Transverse colon (tissue), 4 donors: ENCODE results near the gene KRI1. TPM values are rescaled to one million over a fixed set of nuclear protein-coding genes. Genes with fewer than 3 reads are reported as not detected.

Experiments used
- DNase-seq: peaks from one replicate; pipeline ENCODE4 v3.0.0-alpha.2; 2019
- H3K27ac ChIP-seq, 4 donors: fragments of 200-600 bp; sonication (generic); 2 replicates each; pipeline ENCODE4 v1.5.1; 2016 to 2018; ENCODE audit warnings: inconsistent platforms in 4 of 4
- H3K27me3 ChIP-seq: fragments of 200-600 bp; sonication (generic); 2 replicates; pipeline ENCODE4 v1.5.1; 2017; ENCODE audit warnings: inconsistent platforms
- H3K36me3 ChIP-seq, 4 donors: fragments of 200-600 bp; sonication (generic); 2 replicates each; pipeline ENCODE4 v1.5.1; 2017 to 2019; ENCODE audit warnings: inconsistent platforms in 4 of 4
- H3K4me1 ChIP-seq, 4 donors: fragments of 200-600 bp; sonication (generic); 2 replicates each; pipeline ENCODE4 v1.5.1; 2017 to 2020; ENCODE audit warnings: inconsistent platforms in 4 of 4
- H3K4me3 ChIP-seq, 4 donors: fragments of 200-600 bp; sonication (generic); 1 replicate in 1 of 4; 2 replicates in 3 of 4; pipeline versions ENCODE4 v1.5.1 to v1.6.1; 2017 to 2019; ENCODE audit warnings: inconsistent platforms in 4 of 4
- H3K9me3 ChIP-seq, 2 donors: fragments of 200-600 bp; sonication (generic); 2 replicates each; pipeline ENCODE4 v1.5.1; 2017 to 2019; ENCODE audit warnings: inconsistent platforms in 2 of 2
- EP300 ChIP-seq: sonication (generic); formaldehyde crosslinking; IDR thresholded peaks from one replicate; pipeline ENCODE4 v1.6.1; 2017; ENCODE audit warnings: antibody characterized with exemption, low read depth
- POLR2A ChIP-seq: fragments of 450-650 bp; IDR thresholded peaks from one replicate; pipeline ENCODE4 v1.6.1; 2016; ENCODE audit warnings: antibody characterized with exemption, mild to moderate bottlenecking, moderate library complexity
- POLR2AphosphoS5 ChIP-seq, 3 donors: sonication (generic); formaldehyde crosslinking; IDR thresholded peaks; one replicate each; pipeline ENCODE4 v1.6.1; 2016; ENCODE audit warnings: antibody characterized with exemption in 3 of 3
- WGBS, 2 donors: methylation state at CpG; one replicate each; pipeline ENCODE4 v1.1.5; 2018; ENCODE audit warnings: low coverage in 1 of 2; 5-methylcytosine and 5-hydroxymethylcytosine counted together
- in situ Hi-C, 4 donors: fragments of 200-750 bp; cut with MboI; loops; one replicate each; pipeline versions ENCODE4 v1.15.0 to v1.15.1; 2017; ENCODE audit warnings: low sequenced_read_pairs in 3 of 4, low pct_ligation_motif_present in 1 of 4, low pct_unique_long_range_greater_than_20kb in 1 of 4
- intact Hi-C: fragments of 100-400 bp; cut with DNase I; formaldehyde crosslinking; loops from one replicate; pipeline ENCODE4 v1.15.1; 2023; ENCODE audit warnings: low total_unique reads
- total RNA-seq, 4 donors: library from RNA; depleted of rRNA; stranded (reverse); fragments of >200 nt; gene quantifications; one replicate each; pipeline ENCODE4 v1.1.0, GENCODE V29; 2016
- TF ChIP-seq, protein P1 (sequence below), 5 experiments: fragments of 200-600 bp in 3 of 5; fragments of 450-650 bp in 2 of 5; sonication (generic) in 3 of 5; IDR thresholded peaks; 1 replicate in 2 of 5; 2 replicates in 3 of 5; pipeline ENCODE4 v1.5.1; 2016 to 2017; ENCODE audit warnings: antibody characterized with exemption in 5 of 5, inconsistent platforms in 3 of 5, mild to moderate bottlenecking in 2 of 5, moderate library complexity in 1 of 5

The KRI1 gene
- total RNA-seq, 4 donors from 2014 or later = 12.7 to 53.1 (median 27.9) TPM

DNA sequence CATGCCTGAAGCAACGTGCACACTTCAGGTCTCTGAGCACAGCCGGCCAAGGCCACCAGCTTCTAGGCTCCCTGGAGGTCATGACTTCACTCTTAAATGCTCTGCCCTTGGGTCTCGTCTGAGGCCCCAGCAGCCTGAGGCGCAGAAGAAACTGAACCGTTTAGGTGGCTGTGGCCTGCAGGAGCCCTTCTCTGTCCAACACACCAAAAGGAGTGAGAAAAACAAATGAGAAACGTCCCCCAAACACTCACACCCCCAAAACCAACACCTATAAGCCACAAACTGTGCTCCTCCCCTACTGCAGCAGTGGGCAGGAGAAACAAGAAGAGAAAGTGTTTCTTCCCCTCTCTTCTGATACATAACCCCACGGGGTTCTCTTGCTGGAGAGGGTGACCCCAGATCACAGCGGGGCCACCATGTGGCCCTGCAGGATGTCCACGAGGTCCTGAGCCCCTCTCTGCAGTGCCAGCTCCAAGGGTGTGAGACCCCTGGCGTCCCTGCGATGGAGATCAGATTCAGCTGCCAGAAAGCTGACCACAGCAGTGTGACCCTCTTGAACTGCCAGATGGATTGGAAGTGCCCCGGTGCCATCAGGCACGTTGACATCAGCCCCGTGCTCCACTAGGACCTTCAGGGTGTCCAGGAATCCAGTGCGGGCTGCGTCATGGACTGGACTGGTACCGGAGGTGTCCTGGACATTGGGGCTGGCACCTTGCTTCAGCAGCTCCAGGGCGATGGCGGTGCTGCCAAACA lies 1.0 kb upstream of the KRI1 start:
- DNase-seq = peak; percentile 41
- no peaks in the 10 kb centered on the region for H3K36me3 ChIP-seq
- in situ Hi-C loops (no loop called here), intact Hi-C loops (loop anchor here (10.0 kb wide), 1 partner anchor 62 kb away; the partner anchor contains the start of gene KEAP1)
- peak overlapping the region in 2 of 4 donors; percentile 56 to 89 for H3K4me3 ChIP-seq
- no peaks in the 10 kb centered on the region for H3K9me3 ChIP-seq
- H3K27me3 ChIP-seq = no peaks in the 10 kb centered on the region
- H3K4me1 ChIP-seq = peaks cover 26 to 42% (median 35%) of the 10 kb centered on the region in 4 donors
- WGBS, 2 donors = 65 to 67% methylated on average over 10 to 19 of the region's 19 CpGs
- TF ChIP-seq, protein P1, sequence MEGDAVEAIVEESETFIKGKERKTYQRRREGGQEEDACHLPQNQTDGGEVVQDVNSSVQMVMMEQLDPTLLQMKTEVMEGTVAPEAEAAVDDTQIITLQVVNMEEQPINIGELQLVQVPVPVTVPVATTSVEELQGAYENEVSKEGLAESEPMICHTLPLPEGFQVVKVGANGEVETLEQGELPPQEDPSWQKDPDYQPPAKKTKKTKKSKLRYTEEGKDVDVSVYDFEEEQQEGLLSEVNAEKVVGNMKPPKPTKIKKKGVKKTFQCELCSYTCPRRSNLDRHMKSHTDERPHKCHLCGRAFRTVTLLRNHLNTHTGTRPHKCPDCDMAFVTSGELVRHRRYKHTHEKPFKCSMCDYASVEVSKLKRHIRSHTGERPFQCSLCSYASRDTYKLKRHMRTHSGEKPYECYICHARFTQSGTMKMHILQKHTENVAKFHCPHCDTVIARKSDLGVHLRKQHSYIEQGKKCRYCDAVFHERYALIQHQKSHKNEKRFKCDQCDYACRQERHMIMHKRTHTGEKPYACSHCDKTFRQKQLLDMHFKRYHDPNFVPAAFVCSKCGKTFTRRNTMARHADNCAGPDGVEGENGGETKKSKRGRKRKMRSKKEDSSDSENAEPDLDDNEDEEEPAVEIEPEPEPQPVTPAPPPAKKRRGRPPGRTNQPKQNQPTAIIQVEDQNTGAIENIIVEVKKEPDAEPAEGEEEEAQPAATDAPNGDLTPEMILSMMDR (IDR thresholded peaks at IDR 0.05) = no peak
- TF ChIP-seq POLR2A = no peak
- no peak for TF ChIP-seq EP300
- no peak for TF ChIP-seq POLR2AphosphoS5 (IDR thresholded peaks at IDR 0.05)
- H3K27ac ChIP-seq = peak overlapping the region; percentile 88 to 96 (median 90)

- in situ Hi-C loops (no loop called here), intact Hi-C loops (loop anchor here (10.0 kb wide), 1 partner anchor 62 kb away; the partner anchor contains the start of gene KEAP1)
- WGBS, 2 donors = 4 to 8% methylated on average over 4 of the region's 4 CpGs
These were observed 523 bp upstream of the KRI1 start for GRCh38 chr19:10566408-10566657.

DNA sequence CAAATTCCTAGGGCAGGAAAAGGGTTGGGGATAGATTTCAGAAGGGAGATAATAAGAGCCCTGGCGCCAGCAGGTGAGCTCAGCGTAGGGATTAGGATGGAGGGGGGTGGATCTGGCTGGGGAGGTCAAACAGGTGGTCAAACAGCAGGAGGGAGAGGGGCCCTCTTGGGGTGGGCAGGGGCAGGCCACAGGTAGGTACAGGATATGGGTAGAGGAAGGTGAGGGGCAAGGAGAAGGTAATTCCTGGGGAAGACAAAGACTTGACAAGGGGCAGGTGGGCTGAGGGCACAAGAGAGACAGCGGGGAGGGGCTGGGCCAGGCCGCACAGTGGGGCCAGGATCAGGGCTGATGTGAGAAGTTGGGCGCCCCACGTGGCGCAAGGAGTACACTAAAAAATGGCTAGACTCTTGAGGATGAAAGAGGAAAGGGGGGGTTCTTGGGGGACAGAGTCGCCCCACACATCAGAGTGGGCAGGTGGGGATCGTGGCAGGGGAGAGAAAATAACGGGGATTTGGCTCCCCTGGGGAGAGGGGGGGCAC lies 713 bp downstream of the KRI1 start:
- 8 to 16% methylated on average over 7 to 10 of the region's 10 CpGs for WGBS, 2 donors
- Histone ChIP-seq H3K36me3 (peaks cover 0 to 5% (median 1%) of the 10 kb centered on the region in 4 donors), H3K9me3 (no peaks in the 10 kb centered on the region), H3K4me1 (peaks cover 26 to 42% (median 35%) of the 10 kb centered on the region in 4 donors), H3K4me3 (peak overlapping the region; percentile 56 to 97 (median 78)), H3K27me3 (no peaks in the 10 kb centered on the region), H3K27ac (peak overlapping the region; percentile 88 to 96 (median 90))
- in situ Hi-C loops (no loop called here), intact Hi-C loops (loop anchor here (10.0 kb wide), 1 partner anchor 60 kb away; the partner anchor contains the start of gene KEAP1)
- peak; percentile 55 for DNase-seq
- TF ChIP-seq EP300 (no peak), POLR2AphosphoS5 (IDR thresholded peaks at IDR 0.05) (no peak)
- TF ChIP-seq, protein P1 (IDR thresholded peaks at IDR 0.05) = peak in 1 of 5 experiments; percentile 15

More at GRCh38 chr19:10566408-10566657, 523 bp upstream of the KRI1 start:
- no peak for DNase-seq
- TF ChIP-seq POLR2A = no peak
- peak overlapping the region; percentile 88 to 96 (median 90) for H3K27ac ChIP-seq
- peaks cover 26 to 42% (median 35%) of the 10 kb centered on the region in 4 donors for H3K4me1 ChIP-seq
- peak overlapping the region in 3 of 4 donors; percentile 56 to 89 (median 67) for H3K4me3 ChIP-seq
- H3K27me3 ChIP-seq = no peaks in the 10 kb centered on the region
- H3K9me3 ChIP-seq = no peaks in the 10 kb centered on the region
- H3K36me3 ChIP-seq = no peaks in the 10 kb centered on the region

DNA sequence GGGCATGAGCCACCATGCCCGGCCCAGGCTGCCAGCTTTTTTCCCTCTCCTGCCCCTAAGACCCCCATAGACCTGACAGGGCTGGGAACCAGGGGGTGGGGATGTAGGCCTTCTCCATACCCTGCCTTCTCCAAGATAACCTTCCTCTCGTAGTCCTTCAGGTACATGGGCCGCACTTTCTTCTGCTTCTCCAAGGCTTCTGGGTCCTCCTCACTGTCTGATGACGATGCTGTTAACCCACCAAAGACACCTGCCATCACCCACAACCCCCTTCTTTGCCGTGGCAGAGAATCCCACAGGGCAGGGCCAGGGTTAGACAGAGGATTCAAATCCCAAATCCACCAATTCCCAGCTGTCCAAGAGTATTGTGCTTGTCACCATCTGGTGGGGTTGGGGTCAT lies 3.2 kb downstream of the KRI1 start:
- no peak for TF ChIP-seq EP300
- H3K27ac ChIP-seq = no peak overlapping the region
- DNase-seq = no peak
- in situ Hi-C loops = no loop called here
- H3K9me3 ChIP-seq = no peaks in the 10 kb centered on the region
- 88 to 95% methylated on average over 4 to 5 of the region's 5 CpGs for WGBS, 2 donors
- H3K4me1 ChIP-seq = peaks cover 13 to 25% (median 22%) of the 10 kb centered on the region in 4 donors
- no peak overlapping the region for H3K4me3 ChIP-seq
- H3K36me3 ChIP-seq = peaks cover 0 to 17% (median 7%) of the 10 kb centered on the region in 4 donors
- intact Hi-C loops = loop anchor here (10.0 kb wide), 1 partner anchor 58 kb away; the partner anchor contains the start of gene KEAP1
- H3K27me3 ChIP-seq = no peaks in the 10 kb centered on the region

DNA sequence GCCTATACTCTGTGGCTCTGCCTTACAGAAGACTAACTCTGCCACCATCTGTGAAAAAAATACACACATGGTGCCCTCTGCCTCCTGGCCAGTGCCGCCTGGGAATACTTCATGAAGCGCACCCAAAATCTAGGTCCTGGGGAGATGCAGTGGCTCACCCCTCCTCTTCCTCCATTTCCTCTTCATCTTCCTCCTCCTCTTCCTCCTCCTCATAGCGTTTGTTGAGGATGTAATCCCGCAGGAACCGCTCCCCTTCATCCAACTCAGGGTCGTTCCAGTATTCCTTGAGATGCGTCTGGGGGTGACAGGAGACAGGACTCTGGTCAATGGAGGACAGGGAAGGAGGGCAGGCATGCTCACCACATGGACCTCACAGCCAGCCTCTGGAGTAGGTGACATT lies 5.7 kb downstream of the KRI1 start:
- TF ChIP-seq POLR2A = no peak
- no peak for TF ChIP-seq EP300
- TF ChIP-seq POLR2AphosphoS5 (IDR thresholded peaks at IDR 0.05) = no peak
- TF ChIP-seq, protein P1 (IDR thresholded peaks at IDR 0.05) = no peak
- no peak overlapping the region for H3K4me3 ChIP-seq
- no peaks in the 10 kb centered on the region for H3K9me3 ChIP-seq
- peaks cover 0 to 17% (median 7%) of the 10 kb centered on the region in 4 donors for H3K36me3 ChIP-seq
- 93 to 96% methylated on average over 7 of the region's 7 CpGs for WGBS, 2 donors
- H3K4me1 ChIP-seq = peaks cover 0 to 7% (median 4%) of the 10 kb centered on the region in 4 donors
- in situ Hi-C loops = no loop called here
- H3K27me3 ChIP-seq = no peaks in the 10 kb centered on the region
- intact Hi-C loops = loop anchor here (10.0 kb wide), 1 partner anchor 55 kb away; the partner anchor contains the start of gene KEAP1
- no peak overlapping the region for H3K27ac ChIP-seq
- no peak for DNase-seq
